ENCODE results near the gene ELK4.

ELK4 gene

GRCh38 chr1:205593532-205593931, 38.3 kb downstream of the ELK4 start:
- TF ChIP-seq, protein P1, sequence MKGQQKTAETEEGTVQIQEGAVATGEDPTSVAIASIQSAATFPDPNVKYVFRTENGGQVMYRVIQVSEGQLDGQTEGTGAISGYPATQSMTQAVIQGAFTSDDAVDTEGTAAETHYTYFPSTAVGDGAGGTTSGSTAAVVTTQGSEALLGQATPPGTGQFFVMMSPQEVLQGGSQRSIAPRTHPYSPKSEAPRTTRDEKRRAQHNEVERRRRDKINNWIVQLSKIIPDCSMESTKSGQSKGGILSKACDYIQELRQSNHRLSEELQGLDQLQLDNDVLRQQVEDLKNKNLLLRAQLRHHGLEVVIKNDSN (IDR thresholded peaks at IDR 0.05), result no peak
- TF ChIP-seq NFIC (IDR thresholded peaks at IDR 0.05), result no peak
- no peak for TF ChIP-seq YY1 (IDR thresholded peaks at IDR 0.05; ENCODE audit: low read depth)
- TF ChIP-seq CREB1 (IDR thresholded peaks at IDR 0.05; ENCODE audit: low read depth), result no peak
- no peak for TF ChIP-seq TCF12 (IDR thresholded peaks at IDR 0.05; ENCODE audit: low read depth)
- TF ChIP-seq TAF1 (IDR thresholded peaks at IDR 0.05; ENCODE audit: low read depth), result no peak
- no peak for TF ChIP-seq REST (IDR thresholded peaks at IDR 0.05; ENCODE audit: low read depth)
- TF ChIP-seq EGR1 (IDR thresholded peaks at IDR 0.05), result no peak
- TF ChIP-seq, protein P2, sequence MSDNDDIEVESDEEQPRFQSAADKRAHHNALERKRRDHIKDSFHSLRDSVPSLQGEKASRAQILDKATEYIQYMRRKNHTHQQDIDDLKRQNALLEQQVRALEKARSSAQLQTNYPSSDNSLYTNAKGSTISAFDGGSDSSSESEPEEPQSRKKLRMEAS (IDR thresholded peaks at IDR 0.05), result no peak
- TF ChIP-seq FOXM1 (IDR thresholded peaks at IDR 0.05; ENCODE audit: borderline replicate concordance, low read depth), result no peak

- TF ChIP-seq YY1 (IDR thresholded peaks at IDR 0.05; ENCODE audit: low read depth) (no peak), EP300 (IDR thresholded peaks at IDR 0.05; ENCODE audit: borderline replicate concordance) (no peak), ZBTB7A (IDR thresholded peaks at IDR 0.05; ENCODE audit: low read depth) (no peak), TAF1 (IDR thresholded peaks at IDR 0.05; ENCODE audit: low read depth) (no peak), RAD21 (IDR thresholded peaks at IDR 0.05; ENCODE audit: low read depth) (no peak), REST (IDR thresholded peaks at IDR 0.05; ENCODE audit: low read depth) (no peak), NFIC (IDR thresholded peaks at IDR 0.05) (no peak), TCF12 (IDR thresholded peaks at IDR 0.05; ENCODE audit: low read depth) (no peak), CEBPB (IDR thresholded peaks at IDR 0.05) (no peak), FOXM1 (IDR thresholded peaks at IDR 0.05; ENCODE audit: borderline replicate concordance, low read depth) (no peak), CREB1 (IDR thresholded peaks at IDR 0.05; ENCODE audit: low read depth) (no peak), EGR1 (IDR thresholded peaks at IDR 0.05) (no peak), TEAD4 (IDR thresholded peaks at IDR 0.05) (no peak)
- TF ChIP-seq, protein P2 (IDR thresholded peaks at IDR 0.05), result no peak
- TF ChIP-seq, protein P1 (IDR thresholded peaks at IDR 0.05), result no peak
Observed at GRCh38 chr1:205592443-205593003, 39.3 kb downstream of the ELK4 start.

- TF ChIP-seq, protein P2 (IDR thresholded peaks at IDR 0.05), result peak; percentile 45; the same call in 1 of the 2 replicates
- TF ChIP-seq RAD21 (IDR thresholded peaks at IDR 0.05; ENCODE audit: low read depth), result peak; percentile 97
- no peak for TF ChIP-seq TAF1 (IDR thresholded peaks at IDR 0.05; ENCODE audit: low read depth)
- TF ChIP-seq TCF12 (IDR thresholded peaks at IDR 0.05; ENCODE audit: low read depth), result no peak
- TF ChIP-seq, protein P1 (IDR thresholded peaks at IDR 0.05), result no peak
- TF ChIP-seq TEAD4 (IDR thresholded peaks at IDR 0.05), result no peak
- peak; percentile 61 for TF ChIP-seq CEBPB (IDR thresholded peaks at IDR 0.05)
Observed at GRCh38 chr1:205591522-205592351, 40.1 kb downstream of the ELK4 start.

DNA sequence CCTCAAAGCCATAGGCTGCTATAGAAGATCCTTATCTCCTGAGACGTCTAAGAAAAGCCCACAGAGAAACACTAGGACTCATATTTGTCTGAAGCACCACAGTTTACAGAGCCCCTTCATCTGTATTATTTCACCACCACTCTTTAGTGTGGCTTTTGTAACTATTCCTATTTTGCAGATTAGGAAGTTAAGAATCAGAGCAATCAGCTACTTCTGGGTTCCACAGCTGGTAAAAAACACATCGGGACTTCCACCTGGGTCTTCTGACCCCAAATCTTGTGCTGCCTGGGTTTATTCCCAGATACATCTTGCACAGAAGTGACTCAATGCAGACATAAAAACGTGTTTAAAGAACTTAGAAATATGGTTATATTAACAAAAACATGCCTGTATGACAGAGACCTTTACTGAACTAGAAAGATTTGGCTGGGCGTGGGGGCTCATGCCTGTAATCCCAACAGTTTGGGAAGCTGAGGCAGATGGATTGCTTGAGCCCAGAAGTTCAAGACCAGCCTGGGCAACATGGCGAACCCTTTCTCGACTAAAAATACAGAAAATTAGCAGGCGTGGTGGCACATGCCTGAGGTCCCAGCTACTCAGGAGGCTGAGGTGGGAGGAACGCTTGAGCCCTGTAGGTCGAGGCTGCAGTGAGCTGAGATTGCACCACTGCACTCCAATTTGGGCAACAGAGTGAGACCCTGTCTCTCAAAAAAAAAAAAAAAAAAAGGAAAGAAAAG, 40.9 kb downstream of the ELK4 start:
- TF ChIP-seq YY1 (IDR thresholded peaks at IDR 0.05; ENCODE audit: low read depth), result no peak
- no peak for TF ChIP-seq EP300 (IDR thresholded peaks at IDR 0.05; ENCODE audit: borderline replicate concordance)
- TF ChIP-seq CEBPB (IDR thresholded peaks at IDR 0.05), result no peak
- no peak for TF ChIP-seq ZBTB7A (IDR thresholded peaks at IDR 0.05; ENCODE audit: low read depth)
- no peak for TF ChIP-seq RAD21 (IDR thresholded peaks at IDR 0.05; ENCODE audit: low read depth)
- no peak for TF ChIP-seq NFIC (IDR thresholded peaks at IDR 0.05)
- no peak for TF ChIP-seq TAF1 (IDR thresholded peaks at IDR 0.05; ENCODE audit: low read depth)
- TF ChIP-seq, protein P1 (IDR thresholded peaks at IDR 0.05), result no peak
- no peak for TF ChIP-seq TEAD4 (IDR thresholded peaks at IDR 0.05)
- TF ChIP-seq REST (IDR thresholded peaks at IDR 0.05; ENCODE audit: low read depth), result no peak
- TF ChIP-seq TCF12 (IDR thresholded peaks at IDR 0.05; ENCODE audit: low read depth), result no peak
- TF ChIP-seq FOXM1 (IDR thresholded peaks at IDR 0.05; ENCODE audit: borderline replicate concordance, low read depth), result no peak
- TF ChIP-seq, protein P2 (IDR thresholded peaks at IDR 0.05), result no peak

Measured in Ishikawa (cell line).